ENCODE measurements around the gene SPPL2B.

The SPPL2B gene

GRCh38 chr19:2372076-2372612, 43.7 kb downstream of the SPPL2B start:
- no peak for TF ChIP-seq CTCF (IDR thresholded peaks at IDR 0.05)

DNA sequence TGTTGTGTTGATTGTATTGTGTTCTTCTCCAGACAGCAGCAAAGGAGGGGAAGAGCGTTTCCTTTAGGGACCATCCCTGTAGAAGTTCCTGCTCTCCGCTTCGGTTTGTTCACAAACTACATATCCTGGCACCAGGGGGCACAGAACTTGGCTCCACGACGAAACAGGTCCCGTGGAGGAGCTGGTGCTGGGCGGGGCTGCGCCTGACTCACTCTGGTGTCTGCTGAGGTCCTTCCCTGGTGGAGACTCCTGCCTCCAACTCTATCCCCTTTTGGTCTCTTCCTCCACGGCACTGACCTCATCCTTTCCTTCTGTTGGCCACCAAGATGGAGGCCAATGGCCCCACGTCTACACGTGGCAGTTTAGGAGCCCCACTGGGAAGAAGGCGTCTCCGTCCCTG, 46.3 kb downstream of the SPPL2B start:
- TF ChIP-seq CTCF (IDR thresholded peaks at IDR 0.05) = no peak

DNA sequence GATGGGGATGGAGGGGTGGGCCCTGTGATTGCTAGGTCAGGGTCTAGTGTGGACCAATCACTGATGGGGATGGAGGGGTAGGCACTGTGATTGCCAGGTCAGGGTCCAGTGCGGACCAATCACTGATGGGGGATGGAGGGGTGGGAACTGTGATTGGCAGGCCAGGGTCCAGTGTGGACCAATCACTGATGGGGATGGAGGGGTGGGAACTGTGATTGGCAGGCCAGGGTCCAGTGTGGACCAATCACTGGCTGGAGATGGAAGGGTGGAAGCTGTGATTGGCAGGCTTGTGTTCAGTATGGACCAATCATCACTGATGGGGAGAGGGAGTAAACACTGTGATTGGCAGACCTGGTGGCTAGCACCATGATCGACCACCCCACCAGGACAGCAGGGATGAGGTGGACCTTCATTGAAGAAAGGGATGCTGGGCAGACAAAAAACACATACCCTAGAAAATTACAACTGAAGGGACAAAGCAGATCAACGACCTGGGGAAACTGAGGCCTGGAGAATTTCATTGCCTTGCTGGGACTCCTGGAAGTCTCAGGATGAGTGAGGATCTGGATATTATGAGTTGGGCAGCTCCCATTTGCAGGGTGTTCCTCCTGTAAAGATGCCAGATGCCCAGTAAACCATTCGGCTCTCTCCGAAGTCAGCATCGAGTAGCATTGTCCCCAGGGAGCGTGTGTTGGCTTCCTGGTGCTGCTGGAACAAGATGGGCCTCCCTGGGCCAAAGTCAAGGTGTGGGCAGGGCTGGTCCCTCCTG, 47.1 kb downstream of the SPPL2B start:
- no peak for TF ChIP-seq CTCF (IDR thresholded peaks at IDR 0.05)

DNA sequence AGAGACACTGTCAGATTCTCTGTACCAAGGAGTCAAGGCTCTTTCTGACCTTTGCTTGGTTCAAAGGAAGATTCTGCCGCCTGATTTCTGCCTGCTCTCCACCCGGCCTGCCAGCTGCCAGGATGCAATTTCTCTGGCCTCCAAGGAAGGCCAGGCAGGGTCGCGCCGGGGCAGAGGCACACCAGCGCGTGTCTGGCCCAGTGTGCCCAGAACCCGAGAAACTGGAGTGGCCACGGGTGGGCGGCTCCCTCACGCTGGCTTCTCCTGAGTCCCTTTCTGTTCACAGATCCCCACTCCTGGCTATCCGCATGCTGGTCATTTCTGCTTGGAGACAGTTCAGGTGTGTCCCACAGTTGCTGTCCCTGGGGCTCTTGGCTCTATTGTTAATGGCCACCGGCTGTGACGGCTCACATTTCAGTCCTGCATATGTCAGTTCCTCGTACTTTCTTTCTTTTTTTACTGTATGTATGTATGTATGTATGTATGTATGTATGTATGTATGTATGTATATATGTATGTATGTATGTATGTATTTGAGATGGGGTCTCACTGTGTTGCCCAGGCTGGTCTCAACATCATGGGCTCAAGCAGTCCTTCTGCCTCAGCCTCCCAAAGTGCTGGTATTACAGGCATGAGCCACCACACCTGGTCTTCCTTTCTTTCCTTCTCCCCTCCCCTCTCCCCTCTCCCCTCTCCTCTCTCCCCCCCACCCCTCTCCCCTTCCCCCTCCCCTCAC, 48.5 kb downstream of the SPPL2B start:
- no peak for TF ChIP-seq CTCF (IDR thresholded peaks at IDR 0.05)

GRCh38 chr19:2380567-2380966, 52.1 kb downstream of the SPPL2B start:
- no peak for TF ChIP-seq CTCF (IDR thresholded peaks at IDR 0.05)

- no peak for TF ChIP-seq CTCF (IDR thresholded peaks at IDR 0.05)
These were observed 52.8 kb downstream of the SPPL2B start for GRCh38 chr19:2381148-2381820.

- no peak for TF ChIP-seq CTCF (IDR thresholded peaks at IDR 0.05)
These were observed 54.2 kb downstream of the SPPL2B start for GRCh38 chr19:2382530-2383222.

Data from LNCAP (cell line).